H1 (cell line): ENCODE measurements around the gene HDLBP. TPM values are rescaled to one million over a fixed set of nuclear protein-coding genes. Genes with fewer than 3 reads are reported as not detected.

ENCODE experiments used
- BRCA1 ChIP-seq: IDR thresholded peaks from 2 replicates; pipeline ENCODE4 v1.6.1; 2012; ENCODE audit warnings: low read depth, low read length, improper control_type of control experiment
- MAFK ChIP-seq: IDR thresholded peaks from 2 replicates; pipeline ENCODE4 v1.6.1; 2012; ENCODE audit warnings: low read depth, mild to moderate bottlenecking, improper control_type of control experiment, low read length
- polyA plus RNA-seq, 7 experiments: library from polyadenylated mRNA; depleted of rRNA in 3 of 7; stranded (reverse) in 5 of 7; unstranded in 2 of 7; fragments of >200 nt in 5 of 7; fragments of 200-250 nt in 2 of 7; gene quantifications; 1 replicate in 5 of 7; 2 replicates in 1 of 7; 4 replicates in 1 of 7; pipeline versions ENCODE4 v1.2.1 to v1.2.3, GENCODE V29; 2011 to 2013; ENCODE audit warnings: missing spikeins in 2 of 7, mixed read lengths in 2 of 7
- total RNA-seq: library from RNA; stranded (reverse); fragmentation: NEBNext Ultra II Directional; extraction: Animal tissue kit (Norgen Biotek cat#: 25700); gene quantifications from 2 replicates; pipeline ENCODE4 v1.2.1, GENCODE V29; 2021
- TF ChIP-seq, protein P1 (sequence below): fragments of 300-600 bp; sonication (generic); IDR thresholded peaks from 2 replicates; pipeline ENCODE4 v1.7.1; 2012; ENCODE audit warnings: low read length, moderate library complexity, mild to moderate bottlenecking, inconsistent platforms; ENCODE audit not compliant: insufficient replicate concordance
- TF ChIP-seq, protein P2 (sequence below): IDR thresholded peaks from 2 replicates; pipeline ENCODE4 v1.6.1; 2012; ENCODE audit warnings: inconsistent platforms

The HDLBP gene
- total and polyA plus RNA-seq, 2 of the 8 experiments (the other 6 are each of a cell fraction or from before 2014, with no cell fraction given) = 185 to 360 TPM

GRCh38 chr2:241352227-241352626 is 36.8 kb upstream of the HDLBP start (continued):
- TF ChIP-seq, protein P1, sequence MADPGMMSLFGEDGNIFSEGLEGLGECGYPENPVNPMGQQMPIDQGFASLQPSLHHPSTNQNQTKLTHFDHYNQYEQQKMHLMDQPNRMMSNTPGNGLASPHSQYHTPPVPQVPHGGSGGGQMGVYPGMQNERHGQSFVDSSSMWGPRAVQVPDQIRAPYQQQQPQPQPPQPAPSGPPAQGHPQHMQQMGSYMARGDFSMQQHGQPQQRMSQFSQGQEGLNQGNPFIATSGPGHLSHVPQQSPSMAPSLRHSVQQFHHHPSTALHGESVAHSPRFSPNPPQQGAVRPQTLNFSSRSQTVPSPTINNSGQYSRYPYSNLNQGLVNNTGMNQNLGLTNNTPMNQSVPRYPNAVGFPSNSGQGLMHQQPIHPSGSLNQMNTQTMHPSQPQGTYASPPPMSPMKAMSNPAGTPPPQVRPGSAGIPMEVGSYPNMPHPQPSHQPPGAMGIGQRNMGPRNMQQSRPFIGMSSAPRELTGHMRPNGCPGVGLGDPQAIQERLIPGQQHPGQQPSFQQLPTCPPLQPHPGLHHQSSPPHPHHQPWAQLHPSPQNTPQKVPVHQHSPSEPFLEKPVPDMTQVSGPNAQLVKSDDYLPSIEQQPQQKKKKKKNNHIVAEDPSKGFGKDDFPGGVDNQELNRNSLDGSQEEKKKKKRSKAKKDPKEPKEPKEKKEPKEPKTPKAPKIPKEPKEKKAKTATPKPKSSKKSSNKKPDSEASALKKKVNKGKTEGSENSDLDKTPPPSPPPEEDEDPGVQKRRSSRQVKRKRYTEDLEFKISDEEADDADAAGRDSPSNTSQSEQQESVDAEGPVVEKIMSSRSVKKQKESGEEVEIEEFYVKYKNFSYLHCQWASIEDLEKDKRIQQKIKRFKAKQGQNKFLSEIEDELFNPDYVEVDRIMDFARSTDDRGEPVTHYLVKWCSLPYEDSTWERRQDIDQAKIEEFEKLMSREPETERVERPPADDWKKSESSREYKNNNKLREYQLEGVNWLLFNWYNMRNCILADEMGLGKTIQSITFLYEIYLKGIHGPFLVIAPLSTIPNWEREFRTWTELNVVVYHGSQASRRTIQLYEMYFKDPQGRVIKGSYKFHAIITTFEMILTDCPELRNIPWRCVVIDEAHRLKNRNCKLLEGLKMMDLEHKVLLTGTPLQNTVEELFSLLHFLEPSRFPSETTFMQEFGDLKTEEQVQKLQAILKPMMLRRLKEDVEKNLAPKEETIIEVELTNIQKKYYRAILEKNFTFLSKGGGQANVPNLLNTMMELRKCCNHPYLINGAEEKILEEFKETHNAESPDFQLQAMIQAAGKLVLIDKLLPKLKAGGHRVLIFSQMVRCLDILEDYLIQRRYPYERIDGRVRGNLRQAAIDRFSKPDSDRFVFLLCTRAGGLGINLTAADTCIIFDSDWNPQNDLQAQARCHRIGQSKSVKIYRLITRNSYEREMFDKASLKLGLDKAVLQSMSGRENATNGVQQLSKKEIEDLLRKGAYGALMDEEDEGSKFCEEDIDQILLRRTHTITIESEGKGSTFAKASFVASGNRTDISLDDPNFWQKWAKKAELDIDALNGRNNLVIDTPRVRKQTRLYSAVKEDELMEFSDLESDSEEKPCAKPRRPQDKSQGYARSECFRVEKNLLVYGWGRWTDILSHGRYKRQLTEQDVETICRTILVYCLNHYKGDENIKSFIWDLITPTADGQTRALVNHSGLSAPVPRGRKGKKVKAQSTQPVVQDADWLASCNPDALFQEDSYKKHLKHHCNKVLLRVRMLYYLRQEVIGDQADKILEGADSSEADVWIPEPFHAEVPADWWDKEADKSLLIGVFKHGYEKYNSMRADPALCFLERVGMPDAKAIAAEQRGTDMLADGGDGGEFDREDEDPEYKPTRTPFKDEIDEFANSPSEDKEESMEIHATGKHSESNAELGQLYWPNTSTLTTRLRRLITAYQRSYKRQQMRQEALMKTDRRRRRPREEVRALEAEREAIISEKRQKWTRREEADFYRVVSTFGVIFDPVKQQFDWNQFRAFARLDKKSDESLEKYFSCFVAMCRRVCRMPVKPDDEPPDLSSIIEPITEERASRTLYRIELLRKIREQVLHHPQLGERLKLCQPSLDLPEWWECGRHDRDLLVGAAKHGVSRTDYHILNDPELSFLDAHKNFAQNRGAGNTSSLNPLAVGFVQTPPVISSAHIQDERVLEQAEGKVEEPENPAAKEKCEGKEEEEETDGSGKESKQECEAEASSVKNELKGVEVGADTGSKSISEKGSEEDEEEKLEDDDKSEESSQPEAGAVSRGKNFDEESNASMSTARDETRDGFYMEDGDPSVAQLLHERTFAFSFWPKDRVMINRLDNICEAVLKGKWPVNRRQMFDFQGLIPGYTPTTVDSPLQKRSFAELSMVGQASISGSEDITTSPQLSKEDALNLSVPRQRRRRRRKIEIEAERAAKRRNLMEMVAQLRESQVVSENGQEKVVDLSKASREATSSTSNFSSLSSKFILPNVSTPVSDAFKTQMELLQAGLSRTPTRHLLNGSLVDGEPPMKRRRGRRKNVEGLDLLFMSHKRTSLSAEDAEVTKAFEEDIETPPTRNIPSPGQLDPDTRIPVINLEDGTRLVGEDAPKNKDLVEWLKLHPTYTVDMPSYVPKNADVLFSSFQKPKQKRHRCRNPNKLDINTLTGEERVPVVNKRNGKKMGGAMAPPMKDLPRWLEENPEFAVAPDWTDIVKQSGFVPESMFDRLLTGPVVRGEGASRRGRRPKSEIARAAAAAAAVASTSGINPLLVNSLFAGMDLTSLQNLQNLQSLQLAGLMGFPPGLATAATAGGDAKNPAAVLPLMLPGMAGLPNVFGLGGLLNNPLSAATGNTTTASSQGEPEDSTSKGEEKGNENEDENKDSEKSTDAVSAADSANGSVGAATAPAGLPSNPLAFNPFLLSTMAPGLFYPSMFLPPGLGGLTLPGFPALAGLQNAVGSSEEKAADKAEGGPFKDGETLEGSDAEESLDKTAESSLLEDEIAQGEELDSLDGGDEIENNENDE = no peak
- TF ChIP-seq BRCA1 (no peak), MAFK (no peak)
- TF ChIP-seq, protein P2, sequence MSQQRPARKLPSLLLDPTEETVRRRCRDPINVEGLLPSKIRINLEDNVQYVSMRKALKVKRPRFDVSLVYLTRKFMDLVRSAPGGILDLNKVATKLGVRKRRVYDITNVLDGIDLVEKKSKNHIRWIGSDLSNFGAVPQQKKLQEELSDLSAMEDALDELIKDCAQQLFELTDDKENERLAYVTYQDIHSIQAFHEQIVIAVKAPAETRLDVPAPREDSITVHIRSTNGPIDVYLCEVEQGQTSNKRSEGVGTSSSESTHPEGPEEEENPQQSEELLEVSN = no peak
